IMR-90 (cell line): ENCODE data around the gene LSM7. TPM values are rescaled to one million over a fixed set of nuclear protein-coding genes. Genes with fewer than 3 reads are reported as not detected.

Experiments used
- ATAC-seq: fragments of 200-7000 bp; cut with Tn5 transposase; 2 replicates; pipeline ENCODE4 v1.9.1; 2020; ENCODE audit warnings: low read depth, mild to moderate bottlenecking, moderate library complexity
- BruUV-seq: library from RNA; stranded (reverse); fragments of 400-500 nt; replicated peaks from 2 replicates; lab custom pipeline; 2021; lab: Mats Ljungman, UMichigan
- CTCF ChIA-PET: fragments of 300-600 bp; formaldehyde crosslinking; extraction: SDS; loops from one replicate; lab custom pipeline; 2021; ENCODE audit warnings: antibody characterized with exemption; lab: Yijun Ruan, JAX
- POLR2A ChIA-PET: fragments of 300-600 bp; sonication (Branson Sonifier 250); formaldehyde crosslinking; loops from one replicate; lab custom pipeline; 2022; ENCODE audit warnings: antibody characterized with exemption; ENCODE audit not compliant: unreplicated experiment; lab: Charles Lee
- DNase-seq: peaks from one replicate; pipeline ENCODE4 v3.0.0; 2013
- H2AFZ ChIP-seq: replicated peaks from 2 replicates; pipeline ENCODE3; 2013; ENCODE audit warnings: low read length, mild to moderate bottlenecking; ENCODE audit not compliant: poor library complexity
- H2AK5ac ChIP-seq: 2 replicates; pipeline ENCODE4 v1.6.1; 2013; ENCODE audit warnings: low read depth, low read length, inconsistent platforms
- H2AK9ac ChIP-seq: replicated peaks from 2 replicates; pipeline ENCODE3; 2013; ENCODE audit warnings: mild to moderate bottlenecking, low read depth, low read length, moderate library complexity; ENCODE audit not compliant: poor library complexity
- H2BK120ac ChIP-seq: 2 replicates; pipeline ENCODE4 v1.6.1; 2013; ENCODE audit warnings: low read depth, low read length, inconsistent platforms
- H2BK15ac ChIP-seq: 3 replicates; pipeline ENCODE4 v1.6.1; 2013; ENCODE audit warnings: low read depth, low read length, inconsistent platforms
- H2BK20ac ChIP-seq: 2 replicates; pipeline ENCODE4 v1.6.1; 2013; ENCODE audit warnings: low read depth, mild to moderate bottlenecking, inconsistent platforms, low read length, moderate library complexity
- H2BK5ac ChIP-seq: 2 replicates; pipeline ENCODE4 v1.6.1; 2013; ENCODE audit warnings: mild to moderate bottlenecking, low read depth, low read length, inconsistent platforms; ENCODE audit not compliant: poor library complexity, severe bottlenecking
- H3K14ac ChIP-seq: replicated peaks from 2 replicates; pipeline ENCODE4 v1.6.1; 2013; ENCODE audit warnings: low read depth, low read length, inconsistent platforms
- H3K18ac ChIP-seq: 2 replicates; pipeline ENCODE4 v1.6.1; 2013; ENCODE audit warnings: low read depth, low read length, control low read depth
- H3K23ac ChIP-seq: 2 replicates; pipeline ENCODE4 v1.6.1; 2013; ENCODE audit warnings: low read depth, low read length, inconsistent platforms
- H3K27ac ChIP-seq: 2 replicates; pipeline ENCODE4 v1.5.1; 2013; ENCODE audit warnings: mild to moderate bottlenecking, control low read depth, low read length; ENCODE audit not compliant: insufficient read depth
- H3K27me3 ChIP-seq: 2 replicates; pipeline ENCODE4 v1.6.1; 2013; ENCODE audit warnings: low read length; ENCODE audit not compliant: control insufficient read depth, insufficient read depth
- H3K36me3 ChIP-seq: 2 replicates; pipeline ENCODE4 v1.6.1; 2013; ENCODE audit warnings: low read length, mixed read lengths; ENCODE audit not compliant: control insufficient read depth, insufficient read depth
- H3K4ac ChIP-seq: 2 replicates; pipeline ENCODE4 v1.6.1; 2013; ENCODE audit warnings: low read depth, low read length, inconsistent platforms
- H3K4me1 ChIP-seq: 2 replicates; pipeline ENCODE4 v1.6.1; 2013; ENCODE audit warnings: low read length, mixed read lengths; ENCODE audit not compliant: control insufficient read depth, insufficient read depth
- H3K4me2 ChIP-seq: 2 replicates; pipeline ENCODE4 v1.6.1; 2013; ENCODE audit warnings: low read depth, mild to moderate bottlenecking, control low read depth, low read length, moderate library complexity
- H3K4me3 ChIP-seq: 2 replicates; pipeline ENCODE4 v1.5.1; 2013; ENCODE audit warnings: low read depth, mild to moderate bottlenecking, control low read depth, low read length, moderate library complexity; ENCODE audit not compliant: insufficient read depth
- H3K56ac ChIP-seq: 2 replicates; pipeline ENCODE4 v1.6.1; 2013; ENCODE audit warnings: low read length, inconsistent platforms; ENCODE audit not compliant: insufficient read depth; ENCODE audit errors: extremely low read depth
- H3K79me1 ChIP-seq, 2 experiments: 2 replicates each; pipeline ENCODE4 v1.6.1; 2013; ENCODE audit warnings: low read length in 2 of 2, inconsistent platforms in 1 of 2, low read depth in 1 of 2
- H3K9ac ChIP-seq: 2 replicates; pipeline ENCODE4 v1.6.1; 2013; ENCODE audit warnings: low read depth, low read length, control low read depth
- H3K9me1 ChIP-seq: 2 replicates; pipeline ENCODE4 v1.6.1; 2013; ENCODE audit warnings: low read length, inconsistent platforms; ENCODE audit not compliant: insufficient read depth
- H3K9me3 ChIP-seq: 2 replicates; pipeline ENCODE4 v1.6.1; 2013; ENCODE audit warnings: low read length; ENCODE audit not compliant: control insufficient read depth, insufficient read depth
- H4K20me1 ChIP-seq: 2 replicates; pipeline ENCODE4 v1.6.1; 2013; ENCODE audit warnings: low read length, inconsistent platforms; ENCODE audit not compliant: insufficient read depth
- H4K5ac ChIP-seq: 2 replicates; pipeline ENCODE4 v1.6.1; 2013; ENCODE audit warnings: mild to moderate bottlenecking, low read depth, low read length, control low read depth
- H4K8ac ChIP-seq, 2 experiments: 2 replicates each; pipeline ENCODE4 v1.6.1; 2013; ENCODE audit warnings: low read depth in 2 of 2, low read length in 2 of 2, control low read depth in 1 of 2, inconsistent platforms in 1 of 2
- H4K91ac ChIP-seq: 2 replicates; pipeline ENCODE4 v1.6.1; 2013; ENCODE audit warnings: low read depth, low read length, inconsistent platforms; ENCODE audit not compliant: insufficient read depth
- BHLHE40 ChIP-seq: fragments of 150-350 bp; IDR thresholded peaks from 2 replicates; pipeline ENCODE4 v1.6.1; 2016; ENCODE audit warnings: mild to moderate bottlenecking, low read depth, low read length
- CEBPB ChIP-seq: IDR thresholded peaks from 2 replicates; pipeline ENCODE4 v1.6.1; 2012; ENCODE audit warnings: low read depth, low read length, improper control_type of control experiment
- CHD1 ChIP-seq: IDR thresholded peaks from 2 replicates; pipeline ENCODE4 v1.6.1; 2012; ENCODE audit warnings: low read depth, low read length, improper control_type of control experiment
- ELK1 ChIP-seq: fragments of 150-350 bp; IDR thresholded peaks from 2 replicates; pipeline ENCODE4 v1.6.1; 2016; ENCODE audit warnings: low read depth, mild to moderate bottlenecking, low read length, moderate library complexity, borderline replicate concordance
- FOS ChIP-seq: fragments of 150-350 bp; IDR thresholded peaks from 2 replicates; pipeline ENCODE4 v1.6.1; 2016; ENCODE audit warnings: low read depth, low read length
- MAFK ChIP-seq: IDR thresholded peaks from 2 replicates; pipeline ENCODE4 v1.6.1; 2012; ENCODE audit warnings: low read depth, low read length, improper control_type of control experiment
- MAZ ChIP-seq: IDR thresholded peaks from 2 replicates; pipeline ENCODE4 v1.6.1; 2012; ENCODE audit warnings: low read depth, mild to moderate bottlenecking, low read length, improper control_type of control experiment, moderate library complexity, borderline replicate concordance
- MXI1 ChIP-seq: IDR thresholded peaks from 2 replicates; pipeline ENCODE4 v1.6.1; 2012; ENCODE audit warnings: low read depth, mild to moderate bottlenecking, low read length, moderate library complexity, borderline replicate concordance
- NFE2L2 ChIP-seq: fragments of 150-350 bp; IDR thresholded peaks from 2 replicates; pipeline ENCODE4 v1.6.1; 2016; ENCODE audit warnings: low read depth, mild to moderate bottlenecking, low read length
- POLR2A ChIP-seq: IDR thresholded peaks from 2 replicates; pipeline ENCODE4 v1.6.1; 2012; ENCODE audit warnings: mild to moderate bottlenecking, low read depth, low read length
- RAD21 ChIP-seq: IDR thresholded peaks from 2 replicates; pipeline ENCODE4 v1.6.1; 2012; ENCODE audit warnings: low read length, improper control_type of control experiment
- RCOR1 ChIP-seq: IDR thresholded peaks from 2 replicates; pipeline ENCODE4 v1.6.1; 2012; ENCODE audit warnings: mild to moderate bottlenecking, low read length, improper control_type of control experiment; ENCODE audit not compliant: insufficient replicate concordance
- RFX5 ChIP-seq: IDR thresholded peaks from 2 replicates; pipeline ENCODE4 v1.8.0; 2012; ENCODE audit warnings: low read depth, mild to moderate bottlenecking, low read length, moderate library complexity
- SMC3 ChIP-seq: fragments of 150-350 bp; IDR thresholded peaks from 2 replicates; pipeline ENCODE4 v1.6.1; 2016; ENCODE audit warnings: low read depth, mild to moderate bottlenecking, antibody characterized with exemption, low read length, moderate library complexity
- WGBS, 2 experiments: methylation state at CpG; one replicate each; pipeline versions ENCODE4 v1.1.5 to v1.1.7; 2013; ENCODE audit warnings: missing lambda C conversion rate in 2 of 2; ENCODE audit not compliant: insufficient read length in 1 of 2; ENCODE audit errors: extremely low coverage in 2 of 2; 5-methylcytosine and 5-hydroxymethylcytosine counted together
- dilution Hi-C: fragments of 300-500 bp; cut with HindIII; formaldehyde crosslinking; loops from one replicate; pipeline ENCODE4 v1.14.3; 2018; ENCODE audit warnings: low sequenced_read_pairs; ENCODE audit not compliant: unreplicated experiment
- in situ Hi-C: fragments of 300-500 bp; cut with MboI; formaldehyde crosslinking; loops from 3 replicates; pipeline ENCODE4 v1.14.3; 2019; ENCODE audit warnings: low sequenced_read_pairs, inconsistent platforms, mixed read lengths
- intact Hi-C: fragments of 100-400 bp; cut with micrococcal nuclease; formaldehyde crosslinking; loops from 2 replicates; pipeline ENCODE4 v1.10.0; 2022
- polyA plus RNA-seq, 3 experiments: library from polyadenylated mRNA; depleted of rRNA; stranded (reverse); fragments of >200 nt; gene quantifications; 2 replicates each; pipeline ENCODE4 v1.2.3, GENCODE V29; 2012; ENCODE audit warnings: low replicate concordance in 1 of 3
- total RNA-seq: library from RNA; depleted of rRNA; stranded (reverse); fragments of >200 nt; gene quantifications from 2 replicates; pipeline ENCODE4 v1.2.3, GENCODE V29; 2012
- TF ChIP-seq, protein P1 (sequence below): fragments of 150-350 bp; IDR thresholded peaks from 2 replicates; pipeline ENCODE4 v1.6.1; 2017; ENCODE audit warnings: mild to moderate bottlenecking, antibody characterized with exemption, low read length, low read depth

LSM7 gene
- total and polyA plus RNA-seq, 2 of the 4 experiments (the other 2 are of a cell fraction) = 145 to 708 TPM

- in situ Hi-C loops = no loop called here
- H3K36me3 ChIP-seq = peaks cover 36% of the 10 kb centered on the region
- POLR2A ChIA-PET = no interaction called here
Measured at GRCh38 chr19:2341982-2342381, 13.6 kb upstream of the LSM7 start.

More at GRCh38 chr19:2341982-2342381, 13.6 kb upstream of the LSM7 start:
- DNase-seq (no peak), ATAC-seq (no peak)
- Histone ChIP-seq H2AFZ (no peak overlapping the region), H2AK5ac (no peak overlapping the region), H4K91ac (no peak overlapping the region), H2BK5ac (no peak overlapping the region), H4K5ac (no peak overlapping the region), H3K9me1 (no peaks in the 10 kb centered on the region), H3K56ac (no peak overlapping the region), H3K27me3 (no peaks in the 10 kb centered on the region), H3K4ac (no peak overlapping the region), H3K4me2 (no peak overlapping the region), H2BK20ac (no peak overlapping the region), H3K18ac (no peak overlapping the region), H2BK15ac (no peak overlapping the region), H4K20me1 (no peaks in the 10 kb centered on the region; the same call in none of the 2 replicates), H3K23ac (no peak overlapping the region), H4K8ac (no peak overlapping the region), H2AK9ac (no peak overlapping the region), H3K4me3 (no peak overlapping the region), H3K4me1 (no peaks in the 10 kb centered on the region), H3K9me3 (no peaks in the 10 kb centered on the region), H2BK120ac (no peak overlapping the region), H3K14ac (no peak overlapping the region), H3K27ac (no peak overlapping the region), H3K79me1 (peaks cover 0 to 12% of the 10 kb centered on the region in 2 experiments; a peak in 2 of 4 replicates), H3K9ac (no peak overlapping the region)
- TF ChIP-seq RAD21 = no peak
- TF ChIP-seq POLR2A = no peak
- TF ChIP-seq, protein P1, sequence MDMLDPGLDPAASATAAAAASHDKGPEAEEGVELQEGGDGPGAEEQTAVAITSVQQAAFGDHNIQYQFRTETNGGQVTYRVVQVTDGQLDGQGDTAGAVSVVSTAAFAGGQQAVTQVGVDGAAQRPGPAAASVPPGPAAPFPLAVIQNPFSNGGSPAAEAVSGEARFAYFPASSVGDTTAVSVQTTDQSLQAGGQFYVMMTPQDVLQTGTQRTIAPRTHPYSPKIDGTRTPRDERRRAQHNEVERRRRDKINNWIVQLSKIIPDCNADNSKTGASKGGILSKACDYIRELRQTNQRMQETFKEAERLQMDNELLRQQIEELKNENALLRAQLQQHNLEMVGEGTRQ = no peak
- no peak for TF ChIP-seq RFX5
- TF ChIP-seq NFE2L2 = no peak
- TF ChIP-seq SMC3 = no peak
- no peak for TF ChIP-seq ELK1
- TF ChIP-seq RCOR1 = no peak
- no peak for TF ChIP-seq CEBPB
- no peak for TF ChIP-seq MAFK
- TF ChIP-seq FOS = no peak
- TF ChIP-seq MAZ = no peak
- no peak for TF ChIP-seq BHLHE40
- no peak for TF ChIP-seq MXI1
- no peak for TF ChIP-seq CHD1
- intact Hi-C loops (no loop called here), dilution Hi-C loops (no loop called here)
- 67% methylated on average over 2 of the region's 15 CpGs; no CpG with 5 or more reads in 1 of the 2 experiments for WGBS, 2 experiments
- CTCF ChIA-PET = no interaction called here
- no TSS peak for BruUV-seq
